Brain microvascular endothelial cell (primary cell): ENCODE measurements around the gene ACSF3.

Experiments used
- DNase-seq: peaks from one replicate; pipeline ENCODE4 v3.0.0-alpha.2; 2020
- H3K27ac ChIP-seq: fragments of 250-450 bp; sonication (Bioruptor Pico); 2 replicates; pipeline ENCODE4 v1.5.1; 2020; ENCODE audit warnings: mild to moderate bottlenecking, moderate library complexity
- H3K27me3 ChIP-seq: fragments of 250-450 bp; sonication (Bioruptor Pico); replicated peaks from 2 replicates; pipeline ENCODE4 v1.5.1; 2020; ENCODE audit warnings: mild to moderate bottlenecking
- H3K36me3 ChIP-seq: fragments of 250-450 bp; sonication (Bioruptor Pico); replicated peaks from 2 replicates; pipeline ENCODE4 v1.5.1; 2020; ENCODE audit warnings: mild to moderate bottlenecking
- H3K4me3 ChIP-seq: 2 replicates; pipeline ENCODE4 v1.5.1; 2011; ENCODE audit warnings: low read depth, mild to moderate bottlenecking, control low read depth, low read length, moderate library complexity
- in situ Hi-C: cut with HindIII; loops from 2 replicates; pipeline ENCODE4 v1.10.0; 2017; ENCODE audit warnings: low sequenced_read_pairs, low pct_ligation_motif_present
- TF ChIP-seq, protein P1 (sequence below): IDR thresholded peaks from 2 replicates; pipeline ENCODE4 v1.5.1; 2011; ENCODE audit warnings: low read depth, mild to moderate bottlenecking, moderate library complexity, low read length, control low read depth, inconsistent platforms; ENCODE audit errors: missing control alignments

ACSF3 gene

DNA sequence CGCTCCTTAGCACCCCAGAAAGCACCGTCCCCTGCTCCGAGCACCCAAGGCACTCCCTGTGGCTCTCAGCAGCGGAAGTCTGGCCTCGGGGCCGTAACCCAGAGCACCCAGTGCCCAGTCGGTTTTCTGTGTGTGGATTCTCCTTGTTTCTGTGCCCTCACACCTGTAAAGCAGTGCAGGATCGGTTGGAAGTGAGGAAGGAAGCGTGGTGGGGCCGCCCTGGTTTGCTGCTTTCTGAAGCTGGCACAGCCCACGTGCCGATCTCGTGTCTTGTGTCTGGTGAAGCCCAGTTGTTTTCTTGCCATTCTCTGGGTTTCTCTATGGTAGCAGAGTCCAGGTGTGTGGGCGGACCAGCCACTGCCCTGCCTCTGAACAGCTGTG, 3.7 kb downstream of the ACSF3 start:
- DNase-seq: no peak

DNA sequence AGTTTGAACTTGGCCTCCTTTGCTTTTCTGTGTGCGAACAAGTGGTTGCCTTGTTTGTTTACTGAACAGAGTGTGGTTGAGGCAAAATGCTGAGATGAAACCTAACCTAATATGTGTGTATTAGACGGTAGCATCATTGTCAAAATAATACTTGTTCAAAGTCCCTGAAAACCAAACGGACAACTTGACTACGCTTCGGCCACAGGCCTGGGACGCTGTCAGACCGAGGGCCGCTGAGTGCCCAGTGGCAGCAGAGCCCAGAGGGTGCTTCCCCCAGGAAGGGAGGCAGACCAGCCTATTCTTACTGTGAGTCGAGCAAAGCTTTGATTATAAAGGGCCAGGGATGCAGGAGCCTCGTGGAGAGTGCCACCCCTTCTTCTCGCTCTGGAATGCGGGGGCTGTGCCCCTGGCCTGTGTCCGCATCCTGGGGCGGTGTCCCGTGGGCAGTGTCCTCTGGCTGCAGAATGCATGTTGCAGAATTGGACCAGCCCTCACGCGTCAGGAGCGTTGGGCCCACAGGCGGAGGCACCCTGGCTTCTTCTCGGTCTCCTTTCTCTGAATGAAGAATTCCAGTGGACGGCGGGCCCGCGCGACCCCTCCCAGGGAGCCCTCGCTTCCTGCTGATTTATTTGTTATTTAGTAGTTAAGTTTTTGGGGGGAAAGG, 5.2 kb downstream of the ACSF3 start:
- Histone ChIP-seq H3K4me3 (no peak overlapping the region), H3K27ac (no peak overlapping the region), H3K27me3 (no peaks in the 10 kb centered on the region), H3K36me3 (peaks cover 20% of the 10 kb centered on the region)
- in situ Hi-C loops: no loop called here
- no peak for DNase-seq
- TF ChIP-seq, protein P1, sequence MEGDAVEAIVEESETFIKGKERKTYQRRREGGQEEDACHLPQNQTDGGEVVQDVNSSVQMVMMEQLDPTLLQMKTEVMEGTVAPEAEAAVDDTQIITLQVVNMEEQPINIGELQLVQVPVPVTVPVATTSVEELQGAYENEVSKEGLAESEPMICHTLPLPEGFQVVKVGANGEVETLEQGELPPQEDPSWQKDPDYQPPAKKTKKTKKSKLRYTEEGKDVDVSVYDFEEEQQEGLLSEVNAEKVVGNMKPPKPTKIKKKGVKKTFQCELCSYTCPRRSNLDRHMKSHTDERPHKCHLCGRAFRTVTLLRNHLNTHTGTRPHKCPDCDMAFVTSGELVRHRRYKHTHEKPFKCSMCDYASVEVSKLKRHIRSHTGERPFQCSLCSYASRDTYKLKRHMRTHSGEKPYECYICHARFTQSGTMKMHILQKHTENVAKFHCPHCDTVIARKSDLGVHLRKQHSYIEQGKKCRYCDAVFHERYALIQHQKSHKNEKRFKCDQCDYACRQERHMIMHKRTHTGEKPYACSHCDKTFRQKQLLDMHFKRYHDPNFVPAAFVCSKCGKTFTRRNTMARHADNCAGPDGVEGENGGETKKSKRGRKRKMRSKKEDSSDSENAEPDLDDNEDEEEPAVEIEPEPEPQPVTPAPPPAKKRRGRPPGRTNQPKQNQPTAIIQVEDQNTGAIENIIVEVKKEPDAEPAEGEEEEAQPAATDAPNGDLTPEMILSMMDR: no peak

More for the DNA sequence above, 3.7 kb downstream of the ACSF3 start:
- TF ChIP-seq, protein P1: no peak
- no peaks in the 10 kb centered on the region for H3K27me3 ChIP-seq
- no peak overlapping the region for H3K27ac ChIP-seq
- in situ Hi-C loops: no loop called here
- H3K36me3 ChIP-seq: peaks cover 11% of the 10 kb centered on the region
- H3K4me3 ChIP-seq: no peak overlapping the region

DNA sequence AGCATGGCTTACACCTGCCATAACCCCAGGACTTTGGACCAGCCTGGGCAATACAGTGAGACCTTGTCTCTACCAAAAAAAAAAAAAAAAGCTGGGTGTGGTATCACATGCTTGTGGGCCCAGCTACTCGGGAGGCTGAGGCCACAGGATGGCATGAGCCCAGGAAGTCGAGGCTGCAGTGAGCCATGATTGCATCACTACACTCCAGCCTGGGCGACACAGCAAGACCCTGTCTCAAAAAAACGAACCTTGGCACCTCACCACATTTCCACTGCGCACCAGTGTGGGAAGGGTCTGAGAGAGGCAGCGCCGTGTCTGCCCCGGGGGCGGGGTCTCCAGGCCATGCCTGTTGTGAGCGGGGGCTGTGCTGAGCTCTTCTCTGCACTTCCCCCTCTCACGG, 6.3 kb downstream of the ACSF3 start:
- TF ChIP-seq, protein P1: no peak
- H3K27me3 ChIP-seq: no peaks in the 10 kb centered on the region
- DNase-seq: no peak
- H3K4me3 ChIP-seq: no peak overlapping the region
- H3K36me3 ChIP-seq: peaks cover 27% of the 10 kb centered on the region
- no peak overlapping the region for H3K27ac ChIP-seq
- in situ Hi-C loops: no loop called here

DNA sequence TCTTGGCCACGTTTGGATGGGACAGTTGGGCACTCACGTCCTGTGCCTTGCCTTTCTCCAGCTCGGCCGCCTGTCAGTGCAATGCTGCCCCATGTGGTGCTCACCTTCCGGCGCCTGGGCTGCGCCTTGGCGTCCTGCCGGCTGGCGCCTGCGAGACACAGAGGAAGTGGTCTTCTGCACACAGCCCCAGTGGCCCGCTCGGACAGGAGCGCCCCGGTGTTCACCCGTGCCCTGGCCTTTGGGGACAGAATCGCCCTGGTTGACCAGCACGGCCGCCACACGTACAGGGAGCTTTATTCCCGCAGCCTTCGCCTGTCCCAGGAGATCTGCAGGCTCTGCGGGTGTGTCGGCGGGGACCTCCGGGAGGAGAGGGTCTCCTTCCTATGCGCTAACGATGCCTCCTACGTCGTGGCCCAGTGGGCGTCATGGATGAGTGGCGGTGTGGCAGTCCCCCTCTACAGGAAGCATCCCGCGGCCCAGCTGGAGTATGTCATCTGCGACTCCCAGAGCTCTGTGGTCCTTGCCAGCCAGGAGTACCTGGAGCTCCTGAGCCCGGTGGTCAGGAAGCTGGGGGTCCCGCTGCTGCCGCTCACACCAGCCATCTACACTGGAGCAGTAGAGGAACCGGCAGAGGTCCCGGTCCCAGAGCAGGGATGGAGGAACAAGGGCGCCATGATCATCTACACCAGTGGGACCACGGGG, 7.1 kb downstream of the ACSF3 start:
- no peak for DNase-seq

DNA sequence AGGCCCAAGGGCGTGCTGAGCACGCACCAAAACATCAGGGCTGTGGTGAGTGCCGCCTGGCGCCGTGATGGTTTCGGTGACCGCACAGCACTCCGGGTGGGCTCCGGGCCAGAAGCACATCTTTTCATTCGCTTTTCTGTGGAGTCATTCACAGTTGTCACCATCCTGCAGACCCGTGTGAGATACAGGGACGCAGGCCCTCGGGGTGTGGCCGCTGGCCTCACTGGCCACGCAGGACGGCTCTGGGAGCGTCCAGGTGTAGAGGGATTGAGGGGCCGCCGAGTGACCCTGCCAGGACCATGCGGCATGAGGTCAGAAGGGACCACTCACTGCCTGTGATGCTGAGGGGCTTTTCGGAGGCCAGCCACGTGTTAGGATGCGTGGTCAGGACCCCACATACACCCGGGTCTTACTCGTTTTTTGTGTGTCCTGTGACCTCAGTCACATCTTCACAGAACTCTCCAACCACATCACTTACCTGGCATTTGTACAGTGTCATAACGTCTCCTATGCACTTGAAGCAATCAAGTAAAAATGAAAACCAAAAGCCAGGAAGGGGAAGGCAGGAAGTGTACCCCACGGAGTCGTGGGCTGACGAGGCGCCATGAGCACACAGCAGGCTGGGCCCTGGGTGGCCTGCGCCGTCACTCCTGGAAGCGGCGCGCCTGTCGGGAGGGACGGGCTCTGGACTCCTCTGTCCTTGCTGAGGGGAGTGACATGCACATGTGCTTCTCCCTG, 7.8 kb downstream of the ACSF3 start:
- Histone ChIP-seq H3K27me3 (no peaks in the 10 kb centered on the region), H3K4me3 (no peak overlapping the region), H3K27ac (no peak overlapping the region), H3K36me3 (peaks cover 33% of the 10 kb centered on the region)
- TF ChIP-seq, protein P1: no peak
- no peak for DNase-seq
- in situ Hi-C loops: no loop called here

More for the DNA sequence above, 7.1 kb downstream of the ACSF3 start:
- Histone ChIP-seq H3K36me3 (peaks cover 33% of the 10 kb centered on the region), H3K27me3 (no peaks in the 10 kb centered on the region), H3K4me3 (no peak overlapping the region), H3K27ac (no peak overlapping the region)
- TF ChIP-seq, protein P1: no peak
- in situ Hi-C loops: no loop called here
